Esophagus muscularis mucosa (tissue), 3 donors: ENCODE results near the gene NODAL.

Experiments used
- CTCF ChIP-seq, 3 experiments: fragments of 200-600 bp in 2 of 3; fragments of 450-650 bp in 1 of 3; sonication (generic) in 2 of 3; IDR thresholded peaks; one replicate each; pipeline ENCODE4 v1.5.1; 2017 to 2019; ENCODE audit warnings: antibody characterized with exemption in 3 of 3, mild to moderate bottlenecking in 2 of 3, moderate library complexity in 1 of 3
- POLR2AphosphoS5 ChIP-seq, 2 donors: sonication (generic); formaldehyde crosslinking; IDR thresholded peaks; one replicate each; pipeline ENCODE4 v1.6.1; 2017; ENCODE audit warnings: antibody characterized with exemption in 2 of 2

DNA sequence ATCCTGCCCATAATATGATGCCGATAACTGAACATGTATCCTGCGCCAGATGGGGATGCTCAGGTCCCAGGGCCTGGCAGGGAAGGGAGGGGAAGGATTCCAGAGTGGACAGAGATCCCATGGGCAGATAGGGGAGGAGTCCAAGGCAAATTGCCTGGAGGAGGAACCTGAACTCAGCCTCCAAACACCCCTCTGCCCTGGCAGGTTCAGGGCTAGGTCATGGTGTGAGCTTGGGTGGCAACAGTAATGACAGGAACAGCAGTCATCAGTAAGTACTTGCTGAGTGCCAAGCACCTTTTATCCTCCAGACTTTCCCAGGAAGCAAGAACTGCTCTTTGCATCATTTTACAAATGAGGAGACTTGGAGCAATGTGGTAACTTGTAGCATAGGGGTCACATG, 33.3 kb upstream of the NODAL start:
- TF ChIP-seq CTCF (IDR thresholded peaks at IDR 0.05) (no peak), POLR2AphosphoS5 (IDR thresholded peaks at IDR 0.05) (no peak)
